ENCODE measurements around the gene CCDC50. TPM values are rescaled to one million over a fixed set of nuclear protein-coding genes. Genes with fewer than 3 reads are reported as not detected.

The CCDC50 gene
- total RNA-seq, 2 experiments from 2014 or later, result 11.8 to 21.3 TPM

DNA sequence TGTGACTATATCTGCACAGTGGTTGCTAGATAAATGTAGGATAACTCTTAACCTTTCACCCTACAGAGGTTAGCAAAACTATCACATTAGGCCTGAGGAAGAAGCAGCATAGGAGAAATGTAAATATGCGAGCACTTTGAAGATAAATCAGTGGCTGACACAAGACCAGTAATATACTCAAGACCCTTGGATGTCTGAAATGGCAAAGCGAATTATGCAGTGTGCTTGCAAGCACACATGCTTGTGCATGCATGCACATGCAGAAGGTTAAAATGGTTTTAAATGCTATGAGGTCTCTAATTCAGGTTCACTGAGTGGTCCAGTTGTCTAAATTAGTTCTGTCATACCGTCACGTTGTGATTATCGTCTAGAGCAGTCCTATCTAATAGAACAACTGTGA, 14.7 kb downstream of the CCDC50 start:
- ATAC-seq (no peak), DNase-seq (no peak)
- Mint-ChIP-seq H3K27me3 (no peaks in the 10 kb centered on the region), H3K9me3 (ENCODE audit: low read depth) (no peaks in the 10 kb centered on the region), H3K27ac (no peak overlapping the region), H3K36me3 (no peaks in the 10 kb centered on the region), H3K4me1 (no peaks in the 10 kb centered on the region), H3K4me3 (no peak overlapping the region)
- CTCF ChIA-PET, result no interaction called here

DNA sequence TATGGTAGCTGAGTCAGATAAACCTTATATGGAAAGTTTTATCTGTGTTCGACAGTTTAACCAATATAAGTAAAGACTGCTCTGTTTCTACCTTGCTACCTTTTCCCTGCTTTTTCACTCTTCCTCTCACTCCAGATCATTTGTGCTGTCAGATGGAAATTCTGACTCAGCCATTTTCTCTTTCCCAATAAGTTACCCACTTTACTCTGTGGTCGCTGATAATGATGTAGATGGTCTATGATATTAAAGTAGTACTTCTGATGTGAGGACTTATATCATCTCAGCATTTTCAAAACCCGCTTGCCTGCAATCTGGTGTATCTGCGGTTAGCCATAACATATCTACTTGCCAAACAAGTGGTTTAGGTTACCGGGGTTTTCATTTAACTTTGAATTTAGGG, 16.1 kb downstream of the CCDC50 start:
- CTCF ChIA-PET, result no interaction called here
- H3K4me3 Mint-ChIP-seq, result no peak overlapping the region
- H3K27me3 Mint-ChIP-seq, result no peaks in the 10 kb centered on the region
- no peaks in the 10 kb centered on the region for H3K36me3 Mint-ChIP-seq
- H3K4me1 Mint-ChIP-seq, result no peaks in the 10 kb centered on the region
- no peaks in the 10 kb centered on the region for H3K9me3 Mint-ChIP-seq (ENCODE audit: low read depth)
- no peak for ATAC-seq
- no peak for DNase-seq
- no peak overlapping the region for H3K27ac Mint-ChIP-seq

DNA sequence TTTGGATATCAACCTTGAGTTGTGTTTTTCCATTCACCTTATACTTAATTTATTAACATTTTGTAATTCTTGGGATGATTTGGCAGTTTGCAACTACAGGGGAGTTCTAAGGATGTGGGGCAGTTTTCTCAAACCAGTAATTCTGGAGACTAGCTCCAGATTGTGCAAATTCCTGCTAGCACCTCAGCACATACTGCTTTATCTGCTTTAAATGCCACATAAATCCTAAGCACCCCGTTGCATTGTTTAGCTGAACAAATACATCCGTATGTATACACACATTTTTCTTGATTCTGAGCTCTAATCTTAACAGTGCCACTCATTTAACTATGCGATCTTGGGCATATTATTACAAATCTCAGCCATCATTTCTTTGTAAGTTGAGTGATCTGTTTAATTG, 18.0 kb downstream of the CCDC50 start:
- ATAC-seq (no peak), DNase-seq (no peak)
- no peaks in the 10 kb centered on the region for H3K36me3 Mint-ChIP-seq
- no peak overlapping the region for H3K27ac Mint-ChIP-seq
- H3K4me1 Mint-ChIP-seq, result no peaks in the 10 kb centered on the region
- no peaks in the 10 kb centered on the region for H3K9me3 Mint-ChIP-seq (ENCODE audit: low read depth)
- CTCF ChIA-PET, result no interaction called here
- no peak overlapping the region for H3K4me3 Mint-ChIP-seq
- no peaks in the 10 kb centered on the region for H3K27me3 Mint-ChIP-seq

DNA sequence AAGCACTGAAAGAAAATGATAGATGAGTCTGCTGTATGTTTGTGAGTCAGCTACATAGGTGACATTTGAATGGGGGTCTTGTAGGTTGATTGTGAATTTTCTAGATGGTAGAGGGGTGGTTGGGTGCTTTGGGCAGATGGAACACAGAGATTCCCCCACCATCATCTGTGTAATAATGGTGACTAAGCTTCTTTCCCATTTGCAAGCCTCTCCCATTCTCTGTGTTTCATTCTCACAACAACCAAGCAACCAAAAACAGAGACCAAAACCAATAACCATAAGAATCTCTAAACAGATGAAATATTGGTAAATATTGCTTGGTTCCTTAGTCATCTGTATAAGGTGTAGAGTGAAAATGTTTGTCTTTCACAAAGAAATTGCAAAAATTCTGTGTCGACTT, 18.9 kb downstream of the CCDC50 start:
- ATAC-seq, result no peak
- Mint-ChIP-seq H3K4me1 (no peaks in the 10 kb centered on the region), H3K9me3 (ENCODE audit: low read depth) (no peaks in the 10 kb centered on the region), H3K4me3 (no peak overlapping the region), H3K27ac (no peak overlapping the region), H3K36me3 (no peaks in the 10 kb centered on the region), H3K27me3 (no peaks in the 10 kb centered on the region)
- CTCF ChIA-PET, result no interaction called here
- DNase-seq, result no peak

DNA sequence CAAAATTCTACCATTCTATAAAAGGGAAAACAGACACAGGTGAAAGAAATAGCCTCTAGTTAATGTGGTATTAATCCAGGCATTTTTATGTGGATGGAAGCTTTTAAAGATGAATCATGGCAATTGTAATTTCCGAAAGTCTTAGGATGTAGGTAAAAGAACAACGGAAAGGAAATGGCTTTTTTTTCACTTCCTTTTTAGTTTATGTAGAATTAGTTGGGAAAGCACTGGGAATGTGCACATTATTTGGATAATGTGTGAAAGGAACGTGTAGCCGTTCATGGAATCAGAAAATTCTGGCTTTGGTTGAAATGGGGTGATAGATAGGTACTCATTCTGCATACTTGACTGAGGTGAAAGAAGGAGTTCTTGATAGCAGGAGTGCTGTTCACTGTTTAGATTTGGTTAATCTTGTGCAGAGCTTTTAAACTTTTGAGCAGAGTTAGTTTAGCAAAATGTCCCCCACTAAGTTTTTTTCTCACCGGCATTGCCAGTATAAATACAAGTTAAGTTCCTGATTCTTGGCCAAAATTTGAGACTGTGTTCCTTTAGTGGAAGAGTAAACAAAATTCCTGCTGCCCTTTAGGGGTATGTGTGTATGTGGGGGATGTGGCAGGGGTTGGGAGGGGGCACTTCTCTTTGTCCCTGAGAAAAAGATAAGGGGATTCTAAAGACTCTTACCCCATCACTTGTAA, 21.3 kb downstream of the CCDC50 start:
- Mint-ChIP-seq H3K27ac (no peak overlapping the region), H3K36me3 (no peaks in the 10 kb centered on the region), H3K4me3 (no peak overlapping the region), H3K4me1 (no peaks in the 10 kb centered on the region), H3K9me3 (ENCODE audit: low read depth) (no peaks in the 10 kb centered on the region), H3K27me3 (no peaks in the 10 kb centered on the region)
- CTCF ChIA-PET, result no interaction called here
- DNase-seq, result no peak
- no peak for ATAC-seq

DNA sequence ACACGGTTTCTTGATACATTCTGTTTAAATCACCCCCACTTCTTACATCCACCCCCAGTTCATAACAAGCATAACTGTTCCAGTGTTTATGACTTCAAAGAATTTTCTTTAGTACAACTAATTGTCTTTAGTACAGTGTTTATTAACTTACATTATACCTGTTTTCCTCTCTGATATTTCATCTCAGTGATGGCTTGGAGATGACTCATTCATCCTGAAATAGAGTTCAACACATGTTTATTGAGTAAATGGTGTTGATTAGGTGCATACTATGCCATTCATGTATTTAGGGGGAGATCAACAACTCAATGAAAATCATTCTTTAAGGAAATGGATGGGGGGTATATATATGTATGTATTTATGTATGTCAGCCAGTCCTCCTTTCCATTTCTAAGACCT, 22.8 kb downstream of the CCDC50 start:
- no peak overlapping the region for H3K27ac Mint-ChIP-seq
- no peaks in the 10 kb centered on the region for H3K27me3 Mint-ChIP-seq
- no peaks in the 10 kb centered on the region for H3K36me3 Mint-ChIP-seq
- H3K4me1 Mint-ChIP-seq, result no peaks in the 10 kb centered on the region
- CTCF ChIA-PET, result no interaction called here
- no peak for ATAC-seq
- H3K9me3 Mint-ChIP-seq (ENCODE audit: low read depth), result no peaks in the 10 kb centered on the region
- DNase-seq, result no peak
- no peak overlapping the region for H3K4me3 Mint-ChIP-seq

DNA sequence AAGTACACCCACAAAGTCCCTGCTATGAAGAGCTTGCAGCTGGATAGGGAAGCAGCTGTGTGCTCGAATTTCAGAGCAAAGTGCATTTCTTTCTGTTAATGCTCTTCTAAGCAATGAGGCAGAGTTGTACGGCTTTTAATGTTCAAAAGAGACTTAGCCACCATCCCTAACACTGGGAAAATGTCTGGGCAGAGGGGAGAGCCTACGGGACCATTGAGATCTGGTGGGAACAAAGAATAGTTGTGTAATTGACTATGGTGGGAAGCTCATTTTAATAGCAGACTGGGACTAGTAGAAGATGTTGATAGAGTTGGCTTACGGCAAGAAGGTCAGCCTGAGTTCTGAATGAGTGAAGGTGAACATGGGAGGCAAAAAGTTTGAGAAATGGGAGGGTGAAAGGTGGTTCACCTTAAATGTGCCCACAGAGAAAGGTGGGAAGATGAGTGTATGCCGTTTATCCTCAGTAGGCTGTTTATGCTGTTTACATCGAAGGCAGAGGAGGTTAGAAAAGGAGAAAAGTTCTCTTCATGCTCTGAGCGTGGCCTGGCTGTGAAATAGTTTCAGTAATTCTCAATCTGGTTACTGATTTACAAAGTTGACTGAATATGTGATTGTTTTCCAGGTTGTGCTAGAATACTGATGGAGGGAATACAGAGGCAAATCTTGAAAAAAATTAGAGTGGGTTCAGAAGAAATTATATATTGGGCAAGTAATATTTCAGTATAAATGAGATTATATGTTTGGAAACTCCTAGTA, 24.0 kb downstream of the CCDC50 start:
- Mint-ChIP-seq H3K4me3 (no peak overlapping the region), H3K36me3 (no peaks in the 10 kb centered on the region), H3K9me3 (ENCODE audit: low read depth) (no peaks in the 10 kb centered on the region), H3K27ac (no peak overlapping the region), H3K4me1 (no peaks in the 10 kb centered on the region), H3K27me3 (no peaks in the 10 kb centered on the region)
- DNase-seq (no peak), ATAC-seq (no peak)
- CTCF ChIA-PET, result no interaction called here

DNA sequence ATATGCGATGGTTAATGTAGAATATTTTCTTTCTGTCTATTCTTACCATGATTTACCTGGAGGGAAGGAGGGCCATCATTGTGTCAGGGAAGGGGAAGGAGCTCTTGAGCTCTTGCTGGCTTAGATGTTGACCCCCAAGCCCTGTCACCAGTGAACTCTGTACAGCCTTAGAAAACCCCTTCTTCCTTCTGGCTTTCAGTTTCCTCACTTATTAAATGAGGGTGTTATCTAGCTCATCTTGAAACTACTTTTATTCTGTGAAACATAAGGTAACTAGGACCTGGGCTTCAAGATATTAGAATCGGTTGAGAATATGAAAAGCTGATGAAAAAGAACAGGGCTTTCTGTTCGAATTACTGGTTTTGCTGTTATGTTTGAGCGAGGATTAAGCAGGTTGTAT, 26.2 kb downstream of the CCDC50 start:
- DNase-seq (no peak), ATAC-seq (no peak)
- CTCF ChIA-PET, result no interaction called here
- H3K4me3 Mint-ChIP-seq, result no peak overlapping the region
- peaks cover 3% of the 10 kb centered on the region for H3K36me3 Mint-ChIP-seq
- no peaks in the 10 kb centered on the region for H3K9me3 Mint-ChIP-seq (ENCODE audit: low read depth)
- H3K4me1 Mint-ChIP-seq, result peaks cover 4% of the 10 kb centered on the region
- no peak overlapping the region for H3K27ac Mint-ChIP-seq
- no peaks in the 10 kb centered on the region for H3K27me3 Mint-ChIP-seq

DNA sequence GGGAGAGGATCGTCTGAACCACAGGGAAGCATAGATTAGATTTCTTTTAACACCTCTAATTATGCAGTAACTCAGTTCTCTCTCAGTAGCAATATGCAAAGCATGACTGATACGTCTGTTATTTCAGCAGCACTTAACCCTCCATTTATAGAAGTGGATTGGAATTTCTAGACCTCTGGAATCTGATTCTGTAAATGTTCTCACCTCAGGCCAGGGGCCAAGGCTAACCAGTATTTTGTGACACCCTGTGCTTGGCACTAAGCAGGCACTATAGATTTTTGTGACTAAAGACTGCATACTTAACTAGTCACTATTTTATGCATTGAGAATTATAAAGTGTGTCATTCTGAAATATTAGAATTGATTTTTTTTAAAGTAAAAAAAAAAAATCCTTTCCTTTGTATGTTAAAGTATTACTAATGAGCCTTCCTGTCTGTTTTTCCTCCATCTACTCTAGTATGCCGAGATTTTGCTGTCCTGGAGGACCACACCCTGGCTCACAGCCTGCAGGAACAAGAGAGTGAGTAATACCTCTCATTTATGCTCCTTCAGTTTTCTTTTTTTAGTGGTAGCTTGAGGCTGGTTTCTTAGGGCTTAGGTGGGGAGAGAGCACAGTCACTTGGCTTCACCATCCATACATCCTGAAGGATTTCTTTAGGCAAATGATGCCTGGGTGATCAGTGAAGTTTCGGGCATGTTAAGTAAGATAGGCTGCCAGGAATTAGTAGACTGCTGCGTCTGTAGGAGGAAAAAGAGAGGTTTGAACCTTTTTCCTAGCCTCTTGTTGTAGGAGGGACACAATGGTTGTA, 27.6 kb downstream of the CCDC50 start:
- H3K9me3 Mint-ChIP-seq (ENCODE audit: low read depth), result peaks cover 4% of the 10 kb centered on the region
- ATAC-seq, result no peak
- CTCF ChIA-PET, result no interaction called here

DNA sequence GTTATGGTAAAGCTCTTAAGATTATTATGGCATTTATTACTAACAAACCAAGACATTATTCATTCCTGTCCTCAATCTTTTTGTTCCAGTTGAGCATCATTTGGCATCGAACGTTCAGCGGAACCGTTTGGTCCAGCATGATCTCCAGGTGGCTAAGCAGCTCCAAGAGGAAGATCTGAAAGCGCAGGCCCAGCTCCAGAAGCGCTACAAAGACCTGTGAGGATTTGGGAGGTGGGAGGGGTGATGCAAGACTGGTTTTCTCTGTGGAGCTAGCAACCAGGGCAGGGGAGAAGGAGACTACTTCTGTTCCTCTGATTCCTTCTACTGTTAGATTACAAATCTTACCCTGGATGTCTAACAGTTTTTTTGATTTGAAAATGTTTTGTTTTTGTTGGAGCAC, 28.7 kb downstream of the CCDC50 start:
- no peaks in the 10 kb centered on the region for H3K27me3 Mint-ChIP-seq
- no peak overlapping the region for H3K27ac Mint-ChIP-seq
- DNase-seq, result no peak
- peaks cover 4% of the 10 kb centered on the region for H3K4me1 Mint-ChIP-seq
- peaks cover 4% of the 10 kb centered on the region for H3K36me3 Mint-ChIP-seq
- peaks cover 4% of the 10 kb centered on the region for H3K9me3 Mint-ChIP-seq (ENCODE audit: low read depth)
- H3K4me3 Mint-ChIP-seq, result no peak overlapping the region
- CTCF ChIA-PET, result interaction anchor here (0.8 kb wide), 1 partner anchor 9 kb away, joined by 3 read pairs; no protein-coding TSS in a partner anchor
- no peak for ATAC-seq

More for the DNA sequence above, 27.6 kb downstream of the CCDC50 start:
- DNase-seq, result no peak
- Mint-ChIP-seq H3K27ac (no peak overlapping the region), H3K27me3 (no peaks in the 10 kb centered on the region), H3K36me3 (peaks cover 4% of the 10 kb centered on the region), H3K4me1 (peaks cover 4% of the 10 kb centered on the region), H3K4me3 (no peak overlapping the region)

DNA sequence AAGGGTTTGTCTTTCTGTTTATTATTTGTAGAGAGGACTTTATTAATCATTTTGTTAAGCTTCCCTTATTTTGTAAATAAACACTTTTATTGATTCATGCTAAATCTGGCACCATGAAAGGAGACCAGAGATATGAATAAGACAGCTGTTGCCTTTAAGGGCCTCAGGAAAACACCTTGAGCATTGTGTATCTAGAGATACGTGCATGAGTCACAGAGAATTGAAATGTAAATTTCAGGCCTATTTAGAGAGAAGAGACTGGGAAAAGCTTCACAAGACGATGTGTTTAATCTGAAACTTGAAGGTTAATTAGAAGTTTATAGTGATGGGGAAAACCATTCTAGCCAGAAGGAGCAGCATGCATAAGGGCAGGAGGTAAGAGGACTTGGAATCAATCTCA, 29.7 kb downstream of the CCDC50 start:
- ATAC-seq, result no peak
- CTCF ChIA-PET, result no interaction called here
- no peaks in the 10 kb centered on the region for H3K27me3 Mint-ChIP-seq
- no peak overlapping the region for H3K4me3 Mint-ChIP-seq
- peaks cover 4% of the 10 kb centered on the region for H3K4me1 Mint-ChIP-seq
- no peak overlapping the region for H3K27ac Mint-ChIP-seq
- no peak for DNase-seq
- peaks cover 4% of the 10 kb centered on the region for H3K36me3 Mint-ChIP-seq
- H3K9me3 Mint-ChIP-seq (ENCODE audit: low read depth), result peaks cover 4% of the 10 kb centered on the region

DNA sequence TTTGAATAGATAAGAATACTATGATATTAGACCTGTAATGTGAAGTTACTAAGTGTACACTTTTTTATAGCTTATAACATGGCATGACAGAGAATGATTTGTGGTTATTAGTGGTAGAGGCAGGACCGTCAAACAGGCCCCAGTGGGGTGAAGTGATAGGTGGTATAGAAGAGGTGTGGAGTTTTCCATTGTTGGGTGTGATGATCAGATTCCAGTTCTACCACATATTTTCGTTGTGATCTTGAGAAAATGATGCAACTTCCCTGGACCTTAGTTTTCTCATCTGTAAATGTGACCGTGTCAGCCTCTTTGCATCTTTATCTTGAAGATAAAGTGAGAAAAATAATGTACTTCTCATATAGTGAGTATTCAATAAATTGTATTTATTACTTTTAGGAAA, 31.4 kb downstream of the CCDC50 start:
- no peaks in the 10 kb centered on the region for H3K27me3 Mint-ChIP-seq
- H3K9me3 Mint-ChIP-seq (ENCODE audit: low read depth), result peaks cover 4% of the 10 kb centered on the region
- peaks cover 4% of the 10 kb centered on the region for H3K4me1 Mint-ChIP-seq
- CTCF ChIA-PET, result no interaction called here
- no peak overlapping the region for H3K27ac Mint-ChIP-seq
- no peak for ATAC-seq
- no peak for DNase-seq
- H3K36me3 Mint-ChIP-seq, result peaks cover 6% of the 10 kb centered on the region
- no peak overlapping the region for H3K4me3 Mint-ChIP-seq

DNA sequence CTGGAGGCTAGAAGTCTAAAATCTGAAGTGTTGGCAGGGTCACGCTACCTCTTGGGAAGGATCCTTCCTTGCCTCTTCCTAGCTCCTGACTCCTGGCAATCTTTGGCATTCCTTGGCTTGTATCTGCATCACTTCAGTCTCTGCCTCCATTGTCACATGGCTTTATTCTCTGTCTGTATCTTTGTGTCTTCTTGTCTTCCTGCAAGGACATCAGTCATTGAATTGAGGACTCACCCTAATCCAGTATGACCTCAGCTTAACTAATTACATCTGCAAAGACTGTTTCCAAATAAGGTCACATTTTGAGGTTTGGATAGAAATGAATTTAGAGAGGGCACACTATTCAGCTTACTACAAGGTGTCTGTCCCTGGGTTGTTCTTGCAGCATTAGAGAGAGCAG, 32.3 kb downstream of the CCDC50 start:
- ATAC-seq, result no peak
- Mint-ChIP-seq H3K36me3 (peaks cover 6% of the 10 kb centered on the region), H3K4me3 (no peak overlapping the region), H3K9me3 (ENCODE audit: low read depth) (peaks cover 4% of the 10 kb centered on the region), H3K27me3 (no peaks in the 10 kb centered on the region), H3K4me1 (peaks cover 4% of the 10 kb centered on the region), H3K27ac (no peak overlapping the region)
- CTCF ChIA-PET, result no interaction called here
- no peak for DNase-seq

DNA sequence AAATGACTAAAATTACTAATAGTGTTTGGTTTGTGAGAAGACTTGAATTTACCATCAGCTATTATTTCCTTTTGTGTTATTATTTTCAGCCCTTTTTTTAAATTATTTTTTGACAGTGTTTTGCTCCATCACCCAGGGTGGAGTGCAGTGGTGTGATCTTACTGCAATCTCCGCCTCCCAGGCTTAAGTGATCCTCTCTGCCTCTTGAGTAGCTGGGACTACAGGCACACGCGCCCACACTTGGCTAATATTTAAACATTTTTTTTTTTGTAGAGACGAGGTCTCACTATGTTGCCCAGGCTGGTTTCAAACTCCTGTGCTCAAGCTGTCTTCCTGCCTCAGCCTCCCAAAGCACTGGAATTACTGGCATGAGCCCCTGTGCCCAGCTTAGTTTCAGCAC, 32.8 kb downstream of the CCDC50 start:
- H3K27ac Mint-ChIP-seq, result no peak overlapping the region
- no peak for ATAC-seq
- H3K4me1 Mint-ChIP-seq, result peaks cover 4% of the 10 kb centered on the region
- no peaks in the 10 kb centered on the region for H3K27me3 Mint-ChIP-seq
- H3K9me3 Mint-ChIP-seq (ENCODE audit: low read depth), result peaks cover 4% of the 10 kb centered on the region
- DNase-seq, result no peak
- peaks cover 6% of the 10 kb centered on the region for H3K36me3 Mint-ChIP-seq
- CTCF ChIA-PET, result no interaction called here
- H3K4me3 Mint-ChIP-seq, result no peak overlapping the region
